Natural killer cell (primary cell): ENCODE data around the gene C1orf167. TPM values are rescaled to one million over a fixed set of nuclear protein-coding genes. Genes with fewer than 3 reads are reported as not detected.

ENCODE experiments used
- ATAC-seq, 3 donors: fragments of 150-1000 bp in 2 of 3; fragments of 200-7000 bp in 1 of 3; cut with Tn5 transposase; 1 replicate in 1 of 3; 2 replicates in 2 of 3; pipeline ENCODE4 v1.10.0; 2021; ENCODE audit warnings: mild to moderate bottlenecking in 2 of 3, moderate library complexity in 2 of 3
- DNase-seq, 2 donors: peaks; one replicate each; pipeline versions ENCODE4 v3.0.0 to v3.0.0-alpha.2; 2013 to 2021; ENCODE audit warnings: mixed read lengths in 1 of 2
- H3K27ac ChIP-seq: one replicate; pipeline ENCODE4 v1.5.1; 2013; ENCODE audit warnings: mild to moderate bottlenecking, low read length
- H3K27me3 ChIP-seq: one replicate; pipeline ENCODE4 v1.6.1; 2013; ENCODE audit warnings: low read length; ENCODE audit not compliant: control insufficient read depth, insufficient read depth
- H3K36me3 ChIP-seq: one replicate; pipeline ENCODE4 v1.6.1; 2013; ENCODE audit warnings: low read length; ENCODE audit not compliant: control insufficient read depth, insufficient read depth
- H3K4me1 ChIP-seq: one replicate; pipeline ENCODE4 v1.6.1; 2013; ENCODE audit warnings: low read length; ENCODE audit not compliant: control insufficient read depth, insufficient read depth
- H3K4me3 ChIP-seq: one replicate; pipeline ENCODE4 v1.5.1; 2013; ENCODE audit warnings: low read length
- H3K9me3 ChIP-seq: one replicate; pipeline ENCODE4 v1.6.1; 2013; ENCODE audit warnings: low read length; ENCODE audit not compliant: control insufficient read depth, insufficient read depth
- H3K27ac Mint-ChIP-seq, 2 donors: one replicate each; pipeline ENCODE4 v1.8.0; 2022; ENCODE audit warnings: mild to moderate bottlenecking in 2 of 2, mixed read lengths in 2 of 2, moderate library complexity in 1 of 2
- H3K27me3 Mint-ChIP-seq, 2 donors: one replicate each; pipeline ENCODE4 v1.8.0; 2022; ENCODE audit warnings: low read depth in 2 of 2, mixed read lengths in 2 of 2
- H3K36me3 Mint-ChIP-seq: one replicate; pipeline ENCODE4 v1.8.0; 2022; ENCODE audit warnings: mixed read lengths
- H3K4me1 Mint-ChIP-seq, 2 donors: one replicate each; pipeline ENCODE4 v1.8.0; 2022; ENCODE audit warnings: mixed read lengths in 2 of 2
- H3K4me3 Mint-ChIP-seq: one replicate; pipeline ENCODE4 v1.8.0; 2022; ENCODE audit warnings: mild to moderate bottlenecking, moderate library complexity, mixed read lengths
- H3K9me3 Mint-ChIP-seq, 2 donors: one replicate each; pipeline ENCODE4 v1.8.0; 2022; ENCODE audit warnings: mixed read lengths in 2 of 2
- WGBS: methylation state at CpG from one replicate; pipeline ENCODE4 v1.1.7; 2013; ENCODE audit warnings: missing lambda C conversion rate; ENCODE audit not compliant: insufficient coverage; 5-methylcytosine and 5-hydroxymethylcytosine counted together
- intact Hi-C: fragments of 100-400 bp; cut with micrococcal nuclease; formaldehyde crosslinking; loops from one replicate; pipeline ENCODE4 v1.14.2; 2022
- total RNA-seq, 4 donors: library from RNA; stranded (reverse); fragments of 120-200 nt in 1 of 4; gene quantifications; one replicate each; pipeline versions ENCODE4 v1.2.3 to v1.2.4, GENCODE V29; 2013 to 2022
- TF ChIP-seq, protein P1 (sequence below): fragments of 200-600 bp; IDR thresholded peaks from one replicate; pipeline ENCODE4 v1.8.0; 2022; ENCODE audit warnings: antibody characterized with exemption

C1orf167 gene
- total RNA-seq, 3 donors from 2014 or later (not counting 1 experiment from before 2014, with no cell fraction given): 0.15 TPM; not detected in 2

DNA sequence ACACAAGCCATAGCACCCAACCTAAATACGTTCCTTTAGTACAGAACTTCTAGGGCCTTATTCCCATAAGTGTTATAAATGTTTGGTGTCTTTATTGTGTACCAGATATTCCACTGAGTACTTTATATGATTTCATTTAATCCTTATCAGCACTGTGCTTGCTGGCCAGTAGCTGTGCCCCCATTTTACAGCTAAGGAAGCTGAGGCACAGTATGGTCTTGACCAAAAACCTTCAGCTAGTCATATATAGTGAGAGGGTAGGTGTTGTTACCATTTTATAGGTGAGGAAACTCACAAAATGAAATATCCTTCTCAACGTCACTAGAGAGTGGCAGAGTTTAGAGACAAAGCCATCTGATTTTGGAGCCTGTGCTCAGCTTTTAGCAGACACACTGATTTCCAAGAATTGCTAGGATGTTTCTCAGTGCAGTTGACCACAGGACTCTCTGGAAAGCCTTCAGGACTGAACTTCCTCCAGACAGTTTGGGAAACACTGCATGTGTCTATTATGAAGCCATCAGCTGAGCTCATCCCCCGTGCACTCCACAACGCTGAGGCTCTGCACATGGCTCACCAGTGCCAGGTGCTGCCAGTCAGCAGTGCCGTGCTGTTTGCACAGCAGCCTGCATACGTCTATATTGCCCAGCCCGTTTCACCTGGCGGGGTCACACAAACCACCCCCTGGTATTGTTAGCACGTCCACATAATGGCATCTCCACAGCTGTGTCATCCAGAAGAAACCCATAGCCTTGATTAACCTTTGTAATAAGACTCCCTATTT lies 70.1 kb downstream of the C1orf167 start:
- 90% methylated on average over 8 of the region's 9 CpGs for WGBS
- no peak for DNase-seq
- TF ChIP-seq, protein P1, sequence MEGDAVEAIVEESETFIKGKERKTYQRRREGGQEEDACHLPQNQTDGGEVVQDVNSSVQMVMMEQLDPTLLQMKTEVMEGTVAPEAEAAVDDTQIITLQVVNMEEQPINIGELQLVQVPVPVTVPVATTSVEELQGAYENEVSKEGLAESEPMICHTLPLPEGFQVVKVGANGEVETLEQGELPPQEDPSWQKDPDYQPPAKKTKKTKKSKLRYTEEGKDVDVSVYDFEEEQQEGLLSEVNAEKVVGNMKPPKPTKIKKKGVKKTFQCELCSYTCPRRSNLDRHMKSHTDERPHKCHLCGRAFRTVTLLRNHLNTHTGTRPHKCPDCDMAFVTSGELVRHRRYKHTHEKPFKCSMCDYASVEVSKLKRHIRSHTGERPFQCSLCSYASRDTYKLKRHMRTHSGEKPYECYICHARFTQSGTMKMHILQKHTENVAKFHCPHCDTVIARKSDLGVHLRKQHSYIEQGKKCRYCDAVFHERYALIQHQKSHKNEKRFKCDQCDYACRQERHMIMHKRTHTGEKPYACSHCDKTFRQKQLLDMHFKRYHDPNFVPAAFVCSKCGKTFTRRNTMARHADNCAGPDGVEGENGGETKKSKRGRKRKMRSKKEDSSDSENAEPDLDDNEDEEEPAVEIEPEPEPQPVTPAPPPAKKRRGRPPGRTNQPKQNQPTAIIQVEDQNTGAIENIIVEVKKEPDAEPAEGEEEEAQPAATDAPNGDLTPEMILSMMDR: no peak
- no peak overlapping the region for H3K4me3 Mint-ChIP-seq
- H3K27ac Mint-ChIP-seq: no peak overlapping the region
- Histone ChIP-seq H3K9me3 (no peaks in the 10 kb centered on the region), H3K4me1 (no peaks in the 10 kb centered on the region), H3K27ac (no peak overlapping the region), H3K36me3 (peaks cover 63% of the 10 kb centered on the region), H3K27me3 (no peaks in the 10 kb centered on the region), H3K4me3 (no peak overlapping the region)
- H3K9me3 Mint-ChIP-seq: no peaks in the 10 kb centered on the region
- no peak for ATAC-seq
- intact Hi-C loops: no loop called here
- H3K27me3 Mint-ChIP-seq: no peaks in the 10 kb centered on the region
- H3K36me3 Mint-ChIP-seq: peaks cover 6% of the 10 kb centered on the region
- no peaks in the 10 kb centered on the region for H3K4me1 Mint-ChIP-seq

DNA sequence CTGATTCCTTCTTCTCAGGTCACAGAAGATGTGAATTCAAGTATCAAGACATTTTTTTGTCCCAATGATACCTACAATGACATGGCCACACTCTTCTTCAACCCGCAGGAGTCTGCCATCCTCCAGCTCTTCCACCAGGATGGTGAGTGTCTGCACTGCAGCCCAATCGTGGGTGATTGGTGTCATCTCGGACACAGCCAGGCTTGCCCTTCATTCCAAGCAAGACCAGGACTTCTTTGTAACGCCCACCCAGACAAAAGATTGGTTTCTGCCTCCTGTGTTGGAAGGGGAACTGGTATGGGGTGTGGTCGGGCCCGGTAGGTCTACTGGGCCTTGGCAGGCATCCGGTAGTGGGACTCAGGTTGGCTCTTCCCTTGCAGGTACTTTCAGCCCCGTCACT lies 71.5 kb downstream of the C1orf167 start:
- Histone ChIP-seq H3K4me1 (no peaks in the 10 kb centered on the region), H3K9me3 (no peaks in the 10 kb centered on the region), H3K4me3 (no peak overlapping the region), H3K36me3 (peaks cover 69% of the 10 kb centered on the region), H3K27ac (no peak overlapping the region), H3K27me3 (no peaks in the 10 kb centered on the region)
- peaks cover 6% of the 10 kb centered on the region for H3K36me3 Mint-ChIP-seq
- peaks cover 1% of the 10 kb centered on the region in 2 donors for H3K4me1 Mint-ChIP-seq
- H3K4me3 Mint-ChIP-seq: no peak overlapping the region
- 96% methylated on average over 8 of the region's 8 CpGs for WGBS
- intact Hi-C loops: no loop called here
- ATAC-seq (no peak), DNase-seq (no peak)
- no peaks in the 10 kb centered on the region for H3K27me3 Mint-ChIP-seq
- H3K9me3 Mint-ChIP-seq: no peaks in the 10 kb centered on the region
- H3K27ac Mint-ChIP-seq: no peak overlapping the region
- TF ChIP-seq, protein P1: no peak

DNA sequence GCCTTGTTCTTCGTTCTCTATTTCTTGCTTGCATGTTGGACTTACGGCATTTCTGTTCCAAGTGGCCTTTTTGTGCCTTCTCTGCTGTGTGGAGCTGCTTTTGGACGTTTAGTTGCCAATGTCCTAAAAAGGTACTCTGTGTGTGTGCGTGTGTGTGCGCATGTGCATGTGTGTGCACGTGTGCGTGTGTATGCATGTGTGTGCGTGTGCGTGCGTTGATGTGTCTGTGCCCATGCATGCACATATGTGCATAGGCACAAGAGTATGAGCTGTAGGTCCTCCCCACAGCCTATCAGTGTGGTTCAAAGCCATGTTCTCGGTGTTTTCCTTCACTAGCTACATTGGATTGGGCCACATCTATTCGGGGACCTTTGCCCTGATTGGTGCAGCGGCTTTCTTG lies 71.9 kb downstream of the C1orf167 start:
- Histone ChIP-seq H3K9me3 (no peaks in the 10 kb centered on the region), H3K27me3 (no peaks in the 10 kb centered on the region), H3K4me3 (no peak overlapping the region), H3K36me3 (peaks cover 66% of the 10 kb centered on the region), H3K4me1 (no peaks in the 10 kb centered on the region), H3K27ac (no peak overlapping the region)
- Mint-ChIP-seq H3K27ac (no peak overlapping the region), H3K4me1 (peaks cover 5% of the 10 kb centered on the region in 2 donors), H3K36me3 (peaks cover 6% of the 10 kb centered on the region), H3K4me3 (no peak overlapping the region), H3K27me3 (no peaks in the 10 kb centered on the region), H3K9me3 (no peaks in the 10 kb centered on the region)
- no peak for DNase-seq
- intact Hi-C loops: no loop called here
- TF ChIP-seq, protein P1: no peak
- no peak for ATAC-seq
- 95% methylated on average over 13 of the region's 13 CpGs for WGBS
